Superior temporal gyrus (tissue), 1 donor: Measurements from ENCODE around the gene CYBC1.

Experiments used
- DNase-seq: peaks from one replicate; pipeline ENCODE4 v3.0.0-alpha.2; 2016; ENCODE audit errors: extremely low spot score

Gene CYBC1

DNA sequence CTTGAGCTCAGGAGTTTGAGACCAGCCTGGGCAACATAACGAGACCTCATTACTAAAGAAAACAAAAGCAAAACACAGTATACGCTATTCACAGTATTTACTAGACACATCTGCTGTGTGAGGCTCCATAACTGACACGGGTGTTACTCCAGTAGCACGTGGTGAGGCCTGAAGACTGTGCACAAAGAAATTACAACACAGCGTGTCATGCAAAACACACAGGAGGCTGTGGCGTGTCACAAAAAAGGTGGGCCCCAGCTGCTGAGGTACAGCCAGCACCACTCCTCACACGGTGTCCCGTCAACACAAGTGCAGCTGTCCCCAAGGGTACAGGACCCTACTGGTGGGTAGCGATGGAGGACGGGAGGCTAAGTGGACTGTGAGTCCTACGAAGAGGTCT lies 2.7 kb downstream of the CYBC1 start:
- no peak for DNase-seq

- no peak for DNase-seq
Observed at GRCh38 chr17:82446649-82447048, 3.9 kb downstream of the CYBC1 start.

DNA sequence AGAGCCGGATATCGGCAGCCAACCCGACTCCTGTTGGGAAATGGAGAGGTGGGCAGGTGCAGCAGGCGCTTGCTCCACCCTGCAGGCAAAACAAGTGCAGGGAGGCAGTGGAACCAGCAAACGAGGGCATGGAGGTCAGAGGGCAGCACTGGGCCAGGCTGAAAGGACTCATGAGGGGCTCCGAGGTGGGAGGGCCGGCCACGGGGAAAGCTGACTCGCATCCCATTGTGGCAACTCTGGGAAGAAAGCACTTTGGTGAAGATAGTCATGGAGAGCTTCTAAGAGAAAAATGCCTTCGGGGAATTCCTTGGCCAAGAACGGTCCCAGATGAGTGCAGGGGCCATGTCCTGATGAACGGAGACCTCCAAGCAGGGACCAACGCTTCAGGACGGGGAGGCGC lies 4.4 kb downstream of the CYBC1 start:
- DNase-seq, result no peak

- no peak for DNase-seq
Observed at GRCh38 chr17:82445542-82445941, 5.0 kb downstream of the CYBC1 start.

- DNase-seq, result no peak
Observed at GRCh38 chr17:82444941-82445521, 5.5 kb downstream of the CYBC1 start.

DNA sequence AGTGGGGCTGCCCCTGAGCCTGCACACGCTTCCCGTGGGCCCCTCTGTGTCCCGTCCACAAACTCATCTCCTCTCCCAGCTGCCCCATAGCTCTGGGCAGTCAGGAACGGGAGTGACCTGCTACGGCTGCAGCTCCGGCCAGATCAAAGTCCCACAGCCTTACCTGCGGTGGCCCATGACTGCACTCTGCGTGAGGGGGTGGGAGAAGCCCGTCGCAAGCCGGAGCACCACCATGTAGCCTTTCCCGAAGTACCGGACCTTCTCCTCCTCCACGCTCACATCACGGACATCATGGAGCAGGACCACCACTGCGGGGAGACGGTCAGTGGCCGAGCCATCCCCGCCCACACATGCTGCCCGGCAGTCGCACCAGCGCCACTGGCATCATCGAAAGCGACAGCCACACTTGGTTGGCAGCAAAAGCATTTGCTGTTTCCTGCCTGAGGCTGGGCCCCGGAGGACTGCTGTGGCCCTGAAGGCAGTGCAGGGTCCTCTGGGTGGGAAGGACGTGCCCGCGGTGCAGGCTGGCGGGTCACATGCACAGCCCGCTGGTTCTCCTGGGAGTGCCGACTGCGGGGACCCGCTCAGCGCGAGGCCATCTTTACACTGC lies 6.2 kb downstream of the CYBC1 start:
- DNase-seq, result no peak

- no peak for DNase-seq
Observed at GRCh38 chr17:82443465-82444283, 6.9 kb downstream of the CYBC1 start.

DNA sequence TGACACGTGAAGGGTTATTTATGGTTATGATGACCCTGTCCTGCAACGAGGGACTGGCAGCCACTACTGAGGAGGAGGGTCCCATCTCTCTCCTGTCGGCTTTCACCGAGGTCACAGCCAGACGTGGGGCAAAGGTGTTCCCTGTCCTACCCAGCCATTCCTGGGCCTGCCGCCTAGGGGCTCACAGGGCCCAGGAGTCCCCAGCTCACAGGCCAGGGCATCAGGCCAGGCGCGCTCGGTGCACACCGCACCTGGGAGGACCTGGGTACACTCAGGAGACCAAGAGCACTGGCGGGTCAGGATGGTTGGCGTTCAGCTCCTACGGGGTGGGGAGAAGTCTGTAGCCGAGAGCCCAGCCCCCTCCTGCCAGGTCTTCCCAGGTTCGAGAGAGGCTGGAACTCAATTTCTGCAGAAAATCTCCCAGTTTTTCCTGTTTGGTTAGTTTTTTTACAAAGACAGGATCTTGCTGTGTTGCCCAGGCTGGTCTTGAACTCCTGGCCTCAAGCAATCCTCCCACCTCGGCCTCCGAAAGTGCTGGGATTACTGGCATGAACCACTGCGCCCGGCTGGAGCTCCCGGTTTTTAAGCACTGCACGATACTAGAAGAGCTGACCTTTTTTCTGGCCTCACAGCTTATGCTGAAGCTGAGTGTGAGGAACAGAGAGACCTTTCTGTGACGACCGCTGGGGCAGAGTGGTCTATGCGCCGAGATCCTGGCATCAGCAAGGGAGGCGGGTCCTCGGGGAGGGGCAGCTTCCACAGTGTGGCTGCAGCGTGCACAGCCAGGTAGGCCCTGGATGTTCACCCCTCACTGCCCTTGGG lies 7.7 kb downstream of the CYBC1 start:
- DNase-seq, result no peak

- no peak for DNase-seq
Observed at GRCh38 chr17:82441691-82442487, 8.7 kb downstream of the CYBC1 start.

DNA sequence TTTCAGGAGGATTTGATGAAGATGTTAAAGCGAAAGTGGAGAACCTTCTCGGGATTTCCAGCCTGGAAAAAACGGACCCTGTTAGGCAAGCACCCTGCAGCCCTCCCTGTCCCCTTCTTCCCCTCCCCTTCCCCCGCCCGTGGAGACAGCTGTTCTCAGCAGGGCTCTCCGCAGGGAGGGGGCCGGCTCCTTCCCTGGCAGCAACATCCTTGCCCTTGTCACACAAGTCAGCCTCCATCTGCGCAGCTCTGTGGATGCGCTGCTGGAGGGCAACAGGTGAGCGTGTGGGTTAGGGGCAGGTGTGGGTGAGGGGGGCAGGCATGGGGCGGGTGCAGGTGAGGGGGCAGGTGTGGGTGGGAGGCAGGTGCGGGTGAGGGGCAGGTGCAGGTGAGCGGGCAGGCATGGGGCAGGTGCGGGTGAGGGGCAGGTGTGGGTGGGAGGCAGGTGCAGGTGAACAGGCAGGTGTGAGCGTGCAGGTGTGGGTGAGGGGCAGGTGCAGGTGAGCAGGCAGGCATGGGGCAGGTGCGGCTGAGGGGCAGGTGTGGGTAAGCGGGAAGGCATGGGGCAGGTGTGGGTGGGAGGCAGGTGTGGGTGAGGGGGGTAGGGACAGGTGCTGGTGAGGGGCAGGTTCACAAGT lies 9.4 kb downstream of the CYBC1 start:
- no peak for DNase-seq

GRCh38 chr17:82440469-82440981 lies 10.0 kb downstream of the CYBC1 start:
- DNase-seq, result no peak

DNA sequence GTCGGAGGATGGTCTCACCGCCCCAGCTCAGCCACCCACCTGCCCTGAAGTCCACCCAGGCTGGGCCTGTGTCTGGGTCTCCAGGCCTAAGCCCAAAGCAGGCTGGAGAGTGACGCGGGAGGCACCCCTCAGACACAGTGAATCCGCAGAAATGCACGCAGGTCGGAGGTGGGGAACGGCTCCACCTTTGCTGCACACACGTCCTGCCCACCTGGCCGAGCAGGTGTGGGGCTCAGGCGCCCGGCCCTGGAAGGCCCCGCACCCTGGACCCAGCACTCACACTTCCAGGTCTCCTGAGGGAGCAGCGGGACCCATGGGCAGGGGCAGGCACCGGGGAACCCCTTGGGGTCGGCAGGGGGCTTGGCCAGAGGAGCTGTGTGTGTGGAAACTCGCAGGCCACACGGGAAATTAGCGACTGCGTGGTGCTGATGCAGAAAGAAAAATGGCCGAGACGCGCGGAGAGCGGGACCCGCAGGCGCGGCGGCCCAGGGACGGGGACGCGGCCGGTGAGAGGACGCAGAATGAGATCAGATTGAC lies 10.7 kb downstream of the CYBC1 start:
- DNase-seq, result no peak

GRCh38 chr17:82439194-82439828 lies 11.2 kb downstream of the CYBC1 start:
- DNase-seq, result no peak

DNA sequence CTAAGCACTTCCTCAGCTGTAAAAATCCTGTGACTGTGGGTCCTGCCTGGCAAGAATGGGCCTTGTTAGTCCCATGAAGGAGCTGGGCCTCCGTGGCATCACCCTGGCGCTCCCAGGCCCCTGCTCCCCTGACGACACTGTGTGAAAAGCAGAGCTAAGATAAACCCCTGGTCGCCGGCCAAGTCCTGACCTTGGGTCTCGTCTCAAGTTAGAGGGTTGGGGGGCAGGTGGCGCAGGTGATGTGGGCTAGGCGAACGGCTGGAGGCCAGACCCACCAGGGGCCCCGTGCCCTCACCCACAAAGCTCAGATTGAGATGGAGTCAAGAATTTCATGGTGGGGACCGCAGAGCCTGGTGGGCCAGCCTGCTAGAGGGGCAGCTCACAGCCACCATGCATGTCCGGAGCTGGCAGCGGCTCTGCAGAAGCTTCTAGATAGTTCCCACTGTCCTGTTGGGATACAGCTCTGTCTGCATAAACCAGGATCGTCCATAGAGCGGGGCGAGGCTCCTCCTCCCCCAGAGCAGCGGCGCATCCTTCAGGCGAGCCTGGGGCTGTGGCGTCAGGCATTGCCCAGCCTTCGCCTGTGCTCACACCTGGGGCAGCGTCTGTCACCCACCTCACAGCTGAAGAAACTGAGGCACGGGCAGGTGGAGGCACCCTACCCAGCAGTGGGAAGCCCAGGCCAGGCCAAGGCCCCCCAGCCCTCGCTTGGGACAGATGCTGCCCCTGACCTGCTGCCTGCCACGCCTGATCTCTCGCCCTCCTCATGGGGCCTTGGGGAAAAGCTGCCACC lies 12.0 kb downstream of the CYBC1 start:
- DNase-seq, result no peak

GRCh38 chr17:82437325-82437668 lies 13.3 kb downstream of the CYBC1 start:
- DNase-seq, result no peak

GRCh38 chr17:82436601-82437324 lies 13.8 kb downstream of the CYBC1 start:
- no peak for DNase-seq

GRCh38 chr17:82435601-82436583 lies 14.7 kb downstream of the CYBC1 start:
- DNase-seq, result no peak
